ENCODE measurements around the gene ALDH1B1.

DNA sequence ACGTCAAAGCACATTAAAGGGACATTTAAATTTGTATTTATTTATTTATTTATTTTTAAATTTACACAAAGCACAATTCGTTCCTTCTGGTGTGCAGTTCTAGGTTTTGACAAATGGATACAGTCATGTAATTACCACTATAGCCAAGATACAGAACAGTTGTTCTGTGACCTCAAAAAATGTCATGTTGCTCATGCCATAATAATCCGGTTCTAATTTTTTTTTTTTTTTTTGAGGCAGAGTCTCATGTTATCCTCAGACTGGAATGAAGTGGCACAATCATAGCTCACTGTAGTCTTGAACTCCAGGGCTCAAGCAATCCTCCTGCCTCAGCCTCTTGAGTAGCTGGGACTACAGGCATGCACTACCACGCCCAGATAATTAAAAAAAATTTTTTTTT is 24.0 kb downstream of the ALDH1B1 start:
- TF ChIP-seq, protein P1, sequence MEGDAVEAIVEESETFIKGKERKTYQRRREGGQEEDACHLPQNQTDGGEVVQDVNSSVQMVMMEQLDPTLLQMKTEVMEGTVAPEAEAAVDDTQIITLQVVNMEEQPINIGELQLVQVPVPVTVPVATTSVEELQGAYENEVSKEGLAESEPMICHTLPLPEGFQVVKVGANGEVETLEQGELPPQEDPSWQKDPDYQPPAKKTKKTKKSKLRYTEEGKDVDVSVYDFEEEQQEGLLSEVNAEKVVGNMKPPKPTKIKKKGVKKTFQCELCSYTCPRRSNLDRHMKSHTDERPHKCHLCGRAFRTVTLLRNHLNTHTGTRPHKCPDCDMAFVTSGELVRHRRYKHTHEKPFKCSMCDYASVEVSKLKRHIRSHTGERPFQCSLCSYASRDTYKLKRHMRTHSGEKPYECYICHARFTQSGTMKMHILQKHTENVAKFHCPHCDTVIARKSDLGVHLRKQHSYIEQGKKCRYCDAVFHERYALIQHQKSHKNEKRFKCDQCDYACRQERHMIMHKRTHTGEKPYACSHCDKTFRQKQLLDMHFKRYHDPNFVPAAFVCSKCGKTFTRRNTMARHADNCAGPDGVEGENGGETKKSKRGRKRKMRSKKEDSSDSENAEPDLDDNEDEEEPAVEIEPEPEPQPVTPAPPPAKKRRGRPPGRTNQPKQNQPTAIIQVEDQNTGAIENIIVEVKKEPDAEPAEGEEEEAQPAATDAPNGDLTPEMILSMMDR (conservative IDR thresholded peaks at IDR 0.05; ENCODE audit: low read length), result no peak
- TF ChIP-seq EZH2phosphoT487 (IDR thresholded peaks at IDR 0.05; ENCODE audit: borderline replicate concordance), result no peak
